ENCODE measurements around the gene MMP26.
"Not testable (repeated sequence)": the region's sequence is repeated elsewhere in the genome, so short reads cannot be mapped to it uniquely, and the experiment has no call there.

Gene MMP26

GRCh38 chr11:4704054-4704789 lies at the start of gene MMP26:
MMP26 (plus strand) TSS chr11:4704784.
- no peak for DNase-seq

- DNase-seq, result no peak
Measured at GRCh38 chr11:4658629-4659445, 45.7 kb upstream of the MMP26 start.

DNA sequence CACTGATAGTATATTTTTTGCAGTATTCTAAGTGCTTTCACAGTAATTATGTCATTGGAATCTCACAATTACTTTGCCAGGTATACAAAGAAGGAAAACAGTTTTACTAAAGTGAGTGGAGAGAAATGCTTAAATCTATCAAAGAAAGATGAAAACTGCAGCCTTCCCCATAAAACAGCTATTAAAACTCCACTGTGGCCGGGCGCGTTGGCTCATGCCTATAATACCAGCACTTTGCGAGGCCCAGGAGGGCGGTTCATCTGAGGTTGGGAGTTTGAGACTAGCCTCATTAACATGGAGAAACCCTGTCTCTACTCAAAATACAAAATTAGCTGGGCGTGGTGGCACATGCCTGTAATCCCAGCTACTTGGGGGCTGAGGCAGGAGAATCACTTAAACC lies 41.7 kb upstream of the MMP26 start:
- no peak for DNase-seq

DNA sequence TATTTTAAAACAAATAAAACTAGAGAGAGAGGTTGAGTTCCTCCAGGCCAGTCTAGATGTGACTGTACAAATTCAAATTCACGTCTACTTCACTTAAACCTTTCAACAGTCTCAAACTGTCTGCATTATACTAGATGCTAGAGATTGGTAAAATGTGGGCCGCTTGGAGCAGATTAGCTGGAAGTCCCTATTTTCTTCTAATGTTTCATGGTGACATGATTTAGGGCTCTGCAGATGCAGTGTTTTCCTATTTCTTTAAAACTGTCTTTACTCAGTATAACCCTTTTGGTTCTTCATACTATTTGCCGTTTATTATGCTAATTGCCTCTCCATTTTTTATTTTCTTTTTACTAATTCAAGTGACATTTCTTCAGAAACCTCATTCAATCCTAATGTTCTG lies 40.4 kb upstream of the MMP26 start:
- no peak for DNase-seq

DNA sequence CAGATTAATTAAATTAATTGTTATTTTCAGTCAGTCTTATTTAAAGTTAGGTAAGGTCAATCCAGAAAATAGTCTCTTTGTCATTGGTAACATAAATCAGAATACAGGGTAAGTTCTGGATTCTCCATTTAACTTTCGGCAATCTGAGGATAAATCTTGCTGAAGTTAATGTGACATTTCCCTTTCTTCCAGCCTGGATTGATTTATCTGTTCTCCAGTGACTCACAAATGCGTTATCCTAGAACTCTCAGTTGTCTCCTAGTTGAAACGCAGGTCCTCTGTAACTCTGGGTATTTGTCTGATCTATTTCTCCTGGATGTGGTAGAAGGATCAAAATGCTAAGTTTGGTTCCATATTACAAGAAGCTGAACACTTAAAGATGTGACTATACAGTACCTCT lies 39.8 kb upstream of the MMP26 start:
- no peak for DNase-seq

DNA sequence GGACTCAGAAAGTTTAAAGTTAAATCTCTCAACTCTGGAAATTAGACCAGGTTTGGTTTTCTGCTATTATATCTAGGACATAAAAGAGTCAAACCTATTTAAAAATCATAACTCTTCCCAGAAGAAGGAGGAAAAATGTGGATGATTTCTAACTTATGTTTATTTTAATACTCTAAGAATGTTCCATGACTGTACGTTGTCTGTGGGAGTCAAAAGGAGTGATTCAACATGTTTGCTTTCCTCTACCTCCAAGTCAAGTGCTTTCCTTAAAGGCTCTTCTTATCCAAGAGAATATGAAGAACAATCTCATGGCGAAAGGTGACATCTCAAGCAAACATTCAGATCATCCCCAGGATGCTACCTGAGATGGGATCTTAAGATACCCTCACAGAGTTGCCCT lies 39.2 kb upstream of the MMP26 start:
- no peak for DNase-seq

DNA sequence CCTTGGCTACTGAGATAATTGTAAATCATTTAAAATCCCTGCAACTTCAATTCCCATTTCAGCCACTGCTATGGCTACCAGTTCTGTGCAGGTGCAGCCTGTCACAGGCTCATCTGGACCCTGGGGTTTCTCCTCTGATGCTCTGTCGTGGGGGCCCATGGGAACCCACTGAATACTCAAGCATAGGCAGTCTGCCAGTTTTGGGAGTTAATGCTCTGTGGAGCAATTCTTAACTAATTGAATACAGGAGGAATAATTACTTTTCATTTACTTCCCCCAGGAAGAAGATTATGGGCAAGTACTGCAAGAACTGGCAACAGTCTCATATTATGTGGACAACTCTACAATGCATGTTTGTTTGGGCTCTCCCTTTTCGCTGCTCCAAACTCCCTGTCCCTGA lies 32.8 kb upstream of the MMP26 start:
- DNase-seq, result no peak

DNA sequence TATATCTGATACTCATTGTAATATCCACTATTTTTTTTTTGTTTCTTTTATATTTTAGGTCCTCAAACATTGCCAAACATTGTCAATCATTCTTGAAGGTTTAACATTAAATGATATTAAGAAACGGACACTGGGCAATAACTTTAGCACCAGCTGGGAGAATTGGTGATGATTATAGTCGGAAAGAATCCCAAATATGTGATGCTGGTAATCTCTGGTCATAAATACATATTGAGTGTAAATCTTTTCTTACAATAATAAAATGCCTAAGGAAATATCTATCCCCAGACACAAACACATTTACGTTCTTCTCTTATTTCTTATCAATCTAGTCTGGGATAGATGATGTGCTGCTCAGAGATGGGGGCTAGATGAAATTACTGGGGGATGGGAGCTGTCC lies 32.1 kb upstream of the MMP26 start:
- no peak for DNase-seq

GRCh38 chr11:4673781-4674180 lies 30.8 kb upstream of the MMP26 start:
- DNase-seq, result no peak

DNA sequence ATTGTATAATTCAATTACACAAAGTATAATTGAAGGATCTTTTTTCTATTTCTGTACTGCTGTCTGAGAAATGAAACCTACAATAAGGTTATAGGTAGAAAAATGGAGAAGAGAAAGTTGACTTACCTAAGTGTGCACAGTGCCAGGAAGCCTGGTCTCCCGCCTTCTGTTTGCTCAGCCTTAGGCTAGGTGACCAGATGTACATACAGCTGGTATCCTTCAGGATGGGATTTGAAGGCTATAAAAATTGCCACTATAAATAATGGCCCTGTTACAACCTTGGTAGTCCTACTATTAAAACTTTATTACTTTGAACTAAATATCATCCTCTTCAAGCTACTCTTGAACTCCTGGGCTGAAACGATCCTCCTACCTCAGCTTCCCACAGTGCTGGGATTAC lies 26.6 kb upstream of the MMP26 start:
- no peak for DNase-seq

GRCh38 chr11:4680341-4680740 lies 24.2 kb upstream of the MMP26 start:
- no peak for DNase-seq

- no peak for DNase-seq
Measured at GRCh38 chr11:4682623-4683419, 21.8 kb upstream of the MMP26 start.

DNA sequence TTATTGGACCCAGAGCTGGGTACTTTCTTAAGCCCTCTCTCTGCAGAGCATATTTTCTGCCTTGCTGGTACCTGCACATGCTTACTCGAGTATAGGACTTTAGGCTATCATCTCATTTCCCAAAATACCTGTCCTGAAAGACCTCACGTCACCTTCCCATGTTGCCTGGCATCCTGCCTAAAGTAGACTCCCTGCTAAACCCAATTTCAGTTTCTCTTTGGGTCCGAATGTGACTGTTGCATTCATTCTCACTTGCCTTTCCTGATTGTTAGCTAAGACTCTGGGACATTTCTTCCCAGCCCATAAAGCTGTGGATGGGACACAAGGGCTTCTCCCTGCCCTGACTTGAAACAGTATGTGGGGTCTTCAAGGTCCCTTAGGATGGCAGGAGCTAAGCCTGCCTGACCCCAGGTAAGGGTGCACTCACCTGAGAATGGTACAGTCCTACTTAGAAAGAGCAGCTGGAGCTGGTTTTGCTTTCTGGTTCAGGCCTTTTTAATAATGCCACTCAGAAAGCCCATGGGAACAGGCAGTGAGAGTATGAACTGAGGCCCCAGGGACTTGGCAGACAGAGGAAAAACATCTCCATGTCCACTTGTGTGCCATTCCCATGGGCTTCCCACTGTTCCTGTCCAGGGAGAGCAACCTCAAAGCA lies 19.8 kb upstream of the MMP26 start:
- no peak for DNase-seq

DNA sequence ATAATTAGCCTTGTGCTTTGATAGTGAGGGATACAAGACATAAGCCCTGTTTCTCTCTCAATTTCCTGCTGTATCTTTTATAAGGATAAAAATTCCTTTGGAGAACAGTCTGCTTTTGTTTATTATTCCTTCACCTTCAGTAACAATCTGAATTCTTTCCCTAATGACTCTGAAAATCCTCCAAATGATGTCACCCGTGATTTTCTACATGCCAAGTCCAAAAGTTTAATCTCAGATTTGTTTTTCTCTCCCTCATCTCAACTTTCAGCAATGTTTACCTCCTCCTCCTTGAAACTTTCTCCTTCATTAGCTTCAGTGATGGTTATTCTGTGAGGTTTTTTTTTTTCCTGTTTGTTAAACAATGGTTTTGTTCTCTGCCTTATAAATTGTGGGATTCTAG lies 9.1 kb upstream of the MMP26 start:
- no peak for DNase-seq

DNA sequence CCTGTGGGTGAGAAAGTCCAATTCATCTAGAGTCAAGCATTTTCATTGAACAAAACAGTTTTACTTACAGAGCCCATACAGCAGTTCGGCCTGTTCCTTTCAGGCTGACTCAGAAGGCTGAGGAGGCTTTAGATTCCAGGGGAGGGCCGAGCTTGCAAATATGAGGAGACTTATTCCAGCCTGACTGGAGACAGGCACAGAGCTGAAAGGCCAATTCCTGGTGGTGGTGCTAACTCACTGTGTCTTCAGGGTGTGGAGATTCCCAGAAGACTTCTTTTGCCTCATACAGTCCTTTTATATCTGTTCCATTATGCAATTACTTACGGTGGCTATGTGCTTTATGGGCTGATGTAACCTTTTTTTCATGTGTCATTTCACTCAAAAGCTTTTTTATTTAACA lies 7.0 kb upstream of the MMP26 start, which contains the start of gene OR51E2:
Gene OR51E2 (minus strand): TSS at position 269 of the 400 bp plus-strand sequence. CDS start 15,142 bp downstream, outside the sequence.
- no peak for DNase-seq

DNA sequence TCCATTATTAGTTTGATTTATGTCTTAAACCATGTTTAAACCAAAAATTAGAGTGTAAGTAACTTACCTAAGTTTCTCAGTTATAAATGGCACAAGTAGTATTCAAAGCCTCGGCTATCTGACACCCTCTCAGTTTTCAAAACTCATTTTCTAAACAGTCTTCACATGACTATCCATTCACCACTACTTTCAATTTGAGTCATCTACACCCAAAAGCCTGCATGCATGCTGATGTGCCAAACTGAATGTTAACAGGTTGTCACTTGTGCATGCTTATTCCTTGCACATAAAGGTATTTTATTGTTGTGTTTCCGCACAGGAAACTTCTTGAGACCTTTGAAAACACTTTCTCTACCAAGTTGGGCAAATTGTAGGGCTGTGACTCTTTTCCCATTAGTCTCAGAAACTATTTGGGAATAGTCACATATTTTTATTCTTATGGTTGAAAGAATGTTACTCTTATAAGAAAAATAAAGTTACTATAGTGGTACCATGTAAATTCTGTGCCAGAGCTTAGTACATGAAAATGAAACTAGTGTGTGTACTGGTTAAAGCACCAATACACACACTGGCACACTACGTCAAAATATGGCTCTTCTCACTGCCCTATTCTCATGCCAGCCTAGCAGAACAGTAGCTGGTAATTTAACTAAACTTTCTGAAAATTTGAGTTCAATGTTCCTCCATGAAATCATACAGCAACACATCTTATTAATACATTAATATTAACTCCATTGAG lies 4.7 kb upstream of the MMP26 start:
- DNase-seq, result peak; percentile 67

- no peak for DNase-seq
Measured at GRCh38 chr11:4700436-4700820, 4.2 kb upstream of the MMP26 start.

- DNase-seq, result no peak
Measured at GRCh38 chr11:4704790-4705334, 278 bp downstream of the MMP26 start.

DNA sequence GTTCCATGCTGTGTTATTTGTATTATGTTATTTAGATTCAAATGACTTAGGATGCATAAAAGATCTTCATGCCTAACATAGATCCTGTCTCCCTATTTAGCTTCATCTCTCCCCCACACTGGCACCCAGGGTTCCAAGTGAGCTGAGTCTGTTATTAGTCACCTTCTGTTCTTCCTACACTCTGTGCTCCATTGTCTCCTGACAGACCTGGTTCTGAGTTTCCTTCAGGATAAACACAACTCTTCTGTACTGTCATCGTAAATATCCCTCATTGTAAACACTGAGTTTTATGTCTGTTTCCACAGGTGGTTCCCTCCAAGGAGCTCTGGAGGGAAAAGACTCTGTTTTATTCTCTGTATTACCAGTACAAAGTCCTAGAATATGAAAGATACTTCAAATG lies 8.7 kb downstream of the MMP26 start:
- DNase-seq, result no peak

DNA sequence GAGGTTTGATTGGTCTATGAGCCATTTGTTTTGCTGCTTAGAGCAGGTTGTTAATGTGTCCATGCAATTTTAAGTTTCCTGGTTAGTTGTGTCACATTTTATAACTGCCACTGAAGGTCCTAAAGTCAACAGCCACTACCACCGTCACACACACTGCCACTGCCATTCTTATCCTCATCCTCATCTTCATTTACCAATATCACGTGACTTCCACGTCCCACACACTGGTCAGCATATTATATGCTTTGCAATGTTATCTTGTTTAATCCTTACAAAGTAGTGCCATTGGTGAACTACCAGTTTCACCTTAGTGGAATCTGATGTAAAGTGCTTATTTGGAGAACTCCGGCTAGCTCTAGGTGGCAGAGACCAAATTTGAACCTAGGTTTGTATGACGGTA lies 9.7 kb downstream of the MMP26 start:
- no peak for DNase-seq

DNA sequence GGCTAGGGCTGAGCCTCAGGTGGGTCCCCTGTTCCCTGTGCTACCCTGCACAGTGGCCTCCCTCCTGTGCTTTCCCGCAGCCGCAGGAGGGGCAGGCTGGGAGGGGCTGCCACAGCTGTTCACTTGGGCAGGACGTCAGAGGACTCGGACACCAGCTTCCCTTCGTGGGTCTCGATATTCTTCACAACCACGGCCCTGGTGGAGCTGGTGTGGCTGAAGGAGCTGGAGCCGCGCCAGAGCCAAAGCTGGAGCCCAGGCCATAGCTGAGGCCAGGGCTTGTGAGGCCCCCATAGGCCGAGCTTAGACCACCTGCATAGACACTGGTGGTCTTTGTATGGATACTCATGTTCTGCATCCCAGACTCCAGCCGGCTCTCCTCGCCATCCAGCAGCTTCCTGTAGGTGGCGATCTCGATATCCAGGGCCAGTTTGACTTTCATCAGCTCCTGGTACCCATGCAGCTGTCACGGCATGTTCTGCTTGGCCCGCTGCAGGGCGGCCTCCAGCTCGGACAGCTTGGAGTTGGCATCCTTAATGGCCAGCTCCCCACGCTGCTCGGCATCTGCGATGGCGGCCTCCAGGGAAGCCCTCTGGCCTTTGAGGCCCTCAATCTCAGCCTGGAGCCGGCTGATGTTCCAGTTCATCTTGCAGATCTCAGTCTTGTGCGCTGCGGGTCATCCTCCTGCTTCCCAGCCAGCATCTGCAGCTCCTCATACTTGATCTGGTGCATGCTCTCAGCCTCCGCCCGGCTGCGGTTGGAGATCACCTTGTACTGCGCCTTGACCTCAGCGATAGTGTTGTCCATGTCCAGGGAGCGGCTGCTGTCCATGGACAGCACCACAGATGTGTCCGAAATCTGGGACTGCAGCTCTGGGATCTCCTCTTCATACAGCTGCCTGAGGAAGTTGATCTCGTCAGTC lies 18.3 kb downstream of the MMP26 start:
- DNase-seq, result not testable (repeated sequence)

All from activated CD4-positive, alpha-beta T cell treated with anti-CD3 and anti-CD28 coated beads, Interleukin-2, amount 50 U/mL, for 16 hours (primary cell).